ENCODE measurements around the gene BAD. TPM values are rescaled to one million over a fixed set of nuclear protein-coding genes. Genes with fewer than 3 reads are reported as not detected.

BAD gene
- polyA plus RNA-seq, 1 donor (not counting 4 experiments of a cell fraction or from before 2014, with no cell fraction given): 58.3 TPM

- DNase-seq (ENCODE audit: low read depth, low spot score) (no peak), FAIRE-seq (no peak)
- no peak overlapping the region for H3K27ac ChIP-seq (ENCODE audit: control insufficient read depth, insufficient read depth, low read length)
These were observed 60.1 kb downstream of the BAD start for GRCh38 chr11:64224151-64224890.

GRCh38 chr11:64223001-64223651 lies 61.3 kb downstream of the BAD start:
- Histone ChIP-seq H3K4me3 (ENCODE audit: control insufficient read depth in 2 of 3, extremely low read depth in 1 of 3, insufficient read depth in 2 of 3, low read depth in 1 of 3, low read length in 3 of 3) (no peak overlapping the region), H3K9ac (ENCODE audit: control insufficient read depth, extremely low read depth, insufficient read depth, low read length) (no peak overlapping the region), H3K36me3 (ENCODE audit: control insufficient read depth in 2 of 2, extremely low read depth in 1 of 2, insufficient read depth in 2 of 2, low read length in 2 of 2) (peaks cover 2 to 4% of the 10 kb centered on the region in 2 experiments), H3K79me2 (ENCODE audit: control insufficient read depth, insufficient read depth, low read length) (peaks cover 18% of the 10 kb centered on the region), H3K9me3 (ENCODE audit: control insufficient read depth, low read depth, low read length) (no peaks in the 10 kb centered on the region), H3K27ac (ENCODE audit: control insufficient read depth, insufficient read depth, low read length) (no peak overlapping the region), H3K4me2 (ENCODE audit: control insufficient read depth, extremely low read depth, insufficient read depth, low read depth, low read length) (no peak overlapping the region), H3K27me3 (ENCODE audit: control insufficient read depth, extremely low read depth, insufficient read depth, low read length) (no peaks in the 10 kb centered on the region), H2AFZ (ENCODE audit: control insufficient read depth, low read length) (no peak overlapping the region), H3K4me1 (ENCODE audit: control insufficient read depth, extremely low read depth, insufficient read depth, low read length) (peaks cover 29% of the 10 kb centered on the region), H3K9me1 (ENCODE audit: control insufficient read depth, extremely low read depth, insufficient read depth, low read length) (no peaks in the 10 kb centered on the region), H4K20me1 (ENCODE audit: control insufficient read depth, extremely low read depth, insufficient read depth, low read length) (no peaks in the 10 kb centered on the region)
- DNase-seq (ENCODE audit: low read depth, low spot score) (no peak), FAIRE-seq (no peak)
- no peak for TF ChIP-seq CTCF (optimal IDR thresholded peaks at IDR 0.05 in 1 of 3, IDR thresholded peaks at IDR 0.05 in 1 of 3, conservative IDR thresholded peaks at IDR 0.05 in 1 of 3; ENCODE audit: extremely low read depth in 1 of 3, insufficient read depth in 2 of 3, low read length in 3 of 3)
- TF ChIP-seq EZH2 (IDR thresholded peaks at IDR 0.05; ENCODE audit: low read length): no peak
- dilution Hi-C loops (cut with MboI; ENCODE audit: extremely low pct_ligation_motif_present, low sequenced_read_pairs): no loop called here

More at GRCh38 chr11:64224151-64224890, 60.1 kb downstream of the BAD start:
- no peaks in the 10 kb centered on the region for H3K27me3 ChIP-seq (ENCODE audit: control insufficient read depth, extremely low read depth, insufficient read depth, low read length)
- peaks cover 29% of the 10 kb centered on the region for H3K4me1 ChIP-seq (ENCODE audit: control insufficient read depth, extremely low read depth, insufficient read depth, low read length)
- H3K79me2 ChIP-seq (ENCODE audit: control insufficient read depth, insufficient read depth, low read length): peaks cover 18% of the 10 kb centered on the region
- no peaks in the 10 kb centered on the region for H3K9me3 ChIP-seq (ENCODE audit: control insufficient read depth, low read depth, low read length)
- H3K9ac ChIP-seq (ENCODE audit: control insufficient read depth, extremely low read depth, insufficient read depth, low read length): no peak overlapping the region
- dilution Hi-C loops (cut with MboI; ENCODE audit: extremely low pct_ligation_motif_present, low sequenced_read_pairs): no loop called here
- H3K9me1 ChIP-seq (ENCODE audit: control insufficient read depth, extremely low read depth, insufficient read depth, low read length): no peaks in the 10 kb centered on the region
- no peaks in the 10 kb centered on the region for H4K20me1 ChIP-seq (ENCODE audit: control insufficient read depth, extremely low read depth, insufficient read depth, low read length)
- no peak overlapping the region for H3K4me3 ChIP-seq (ENCODE audit: control insufficient read depth in 2 of 3, extremely low read depth in 1 of 3, insufficient read depth in 2 of 3, low read depth in 1 of 3, low read length in 3 of 3)
- H3K36me3 ChIP-seq (ENCODE audit: control insufficient read depth in 2 of 2, extremely low read depth in 1 of 2, insufficient read depth in 2 of 2, low read length in 2 of 2): peaks cover 2 to 4% of the 10 kb centered on the region in 2 experiments
- no peak overlapping the region for H2AFZ ChIP-seq (ENCODE audit: control insufficient read depth, low read length)
- TF ChIP-seq EZH2 (IDR thresholded peaks at IDR 0.05; ENCODE audit: low read length) (no peak), CTCF (optimal IDR thresholded peaks at IDR 0.05 in 1 of 3, IDR thresholded peaks at IDR 0.05 in 1 of 3, conservative IDR thresholded peaks at IDR 0.05 in 1 of 3; ENCODE audit: extremely low read depth in 1 of 3, insufficient read depth in 2 of 3, low read length in 3 of 3) (no peak)
- H3K4me2 ChIP-seq (ENCODE audit: control insufficient read depth, extremely low read depth, insufficient read depth, low read depth, low read length): peak overlapping the region; percentile 27

Measured in keratinocyte (primary cell).